ENCODE measurements around the gene SLC47A1. TPM values are rescaled to one million over a fixed set of nuclear protein-coding genes. Genes with fewer than 3 reads are reported as not detected.
A peak's percentile ranks its signal among the peaks of the same experiment; 100 is the strongest.

The SLC47A1 gene
- total and polyA plus RNA-seq, 2 of the 13 experiments (the other 11 are each of a cell fraction or from before 2014, with no cell fraction given) = 42.1 to 67.5 TPM

- no peak for TF ChIP-seq ZNF496 (CRISPR knock-in tag; IDR thresholded peaks at IDR 0.05; ENCODE audit: insufficient replicate concordance)
- TF ChIP-seq ZNF703 (CRISPR knock-in tag; IDR thresholded peaks at IDR 0.05; ENCODE audit: borderline replicate concordance) = no peak; the same call in 1 of the 2 replicates
- peak; percentile 41; the same call in 1 of the 2 replicates for TF ChIP-seq KDM5B (CRISPR knock-in tag; IDR thresholded peaks at IDR 0.05; ENCODE audit: borderline replicate concordance)
- no peak for TF ChIP-seq ZNF143 (CRISPR knock-in tag; IDR thresholded peaks at IDR 0.05)
- no peak for TF ChIP-seq FOXM1 (CRISPR knock-in tag; IDR thresholded peaks at IDR 0.05)
- TF ChIP-seq RFXANK (CRISPR knock-in tag; IDR thresholded peaks at IDR 0.05) = no peak
- peak; percentile 89 for TF ChIP-seq ZSCAN9 (CRISPR knock-in tag; IDR thresholded peaks at IDR 0.05; ENCODE audit: borderline replicate concordance)
- TF ChIP-seq HOXD1 (CRISPR knock-in tag; IDR thresholded peaks at IDR 0.05) = 0 out of 2 replicates have a peak, but pooled peaks have one; percentile 24
- TF ChIP-seq SETDB1 (CRISPR knock-in tag; IDR thresholded peaks at IDR 0.05; ENCODE audit: borderline replicate concordance) = no peak
- TF ChIP-seq ATF1 (CRISPR knock-in tag; IDR thresholded peaks at IDR 0.05) = peak; percentile 32; the same call in 1 of the 2 replicates
- no peak for TF ChIP-seq SUZ12 (IDR thresholded peaks at IDR 0.05; ENCODE audit: low read depth, low read length)
- no peak for TF ChIP-seq ATM (IDR thresholded peaks at IDR 0.05; ENCODE audit: borderline replicate concordance)
- TF ChIP-seq NFYB (CRISPR knock-in tag; IDR thresholded peaks at IDR 0.05) = no peak
- peak; percentile 94 for TF ChIP-seq ZNF543 (CRISPR knock-in tag; IDR thresholded peaks at IDR 0.05)
- peak; percentile 96 for TF ChIP-seq RARA (CRISPR knock-in tag; IDR thresholded peaks at IDR 0.05)
- TF ChIP-seq ATRX (CRISPR knock-in tag; IDR thresholded peaks at IDR 0.05; ENCODE audit: borderline replicate concordance) = no peak
- peak; percentile 85 for TF ChIP-seq ZMYM4 (CRISPR knock-in tag; IDR thresholded peaks at IDR 0.05)
- TF ChIP-seq, protein P1, sequence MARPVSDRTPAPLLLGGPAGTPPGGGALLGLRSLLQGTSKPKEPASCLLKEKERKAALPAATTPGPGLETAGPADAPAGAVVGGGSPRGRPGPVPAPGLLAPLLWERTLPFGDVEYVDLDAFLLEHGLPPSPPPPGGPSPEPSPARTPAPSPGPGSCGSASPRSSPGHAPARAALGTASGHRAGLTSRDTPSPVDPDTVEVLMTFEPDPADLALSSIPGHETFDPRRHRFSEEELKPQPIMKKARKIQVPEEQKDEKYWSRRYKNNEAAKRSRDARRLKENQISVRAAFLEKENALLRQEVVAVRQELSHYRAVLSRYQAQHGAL (CRISPR knock-in tag; IDR thresholded peaks at IDR 0.05; ENCODE audit: not compliant biosample characterization) = no peak
- 0 out of 2 replicates have a peak, but pooled peaks have one; percentile 70 for TF ChIP-seq ZBTB42 (CRISPR knock-in tag; IDR thresholded peaks at IDR 0.05)
- TF ChIP-seq ZNF558 (CRISPR knock-in tag; IDR thresholded peaks at IDR 0.05; ENCODE audit: borderline replicate concordance) = no peak
- TF ChIP-seq ZBTB33 (CRISPR knock-in tag; IDR thresholded peaks at IDR 0.05) = peak; percentile 68
- TF ChIP-seq ELF1 (CRISPR knock-in tag; IDR thresholded peaks at IDR 0.05) = peak; percentile 56
- no peak for TF ChIP-seq AGO2 (optimal IDR thresholded peaks at IDR 0.05; ENCODE audit: low read depth, low read length)
- peak; percentile 40; the same call in 1 of the 2 replicates for TF ChIP-seq ZNF460 (CRISPR knock-in tag; IDR thresholded peaks at IDR 0.05; ENCODE audit: borderline replicate concordance)
- no peak for TF ChIP-seq RFX5 (IDR thresholded peaks at IDR 0.05; ENCODE audit: low read depth, low read length)
- TF ChIP-seq IRX3 (CRISPR knock-in tag; IDR thresholded peaks at IDR 0.05; ENCODE audit: borderline replicate concordance, low read depth) = no peak
- peak; percentile 89 for TF ChIP-seq ZSCAN22 (CRISPR knock-in tag; IDR thresholded peaks at IDR 0.05)
- TF ChIP-seq ZNF572 (CRISPR knock-in tag; IDR thresholded peaks at IDR 0.05) = no peak
- TF ChIP-seq ZNF180 (CRISPR knock-in tag; IDR thresholded peaks at IDR 0.05; ENCODE audit: borderline replicate concordance, low read depth) = no peak
- TF ChIP-seq ZNF737 (CRISPR knock-in tag; IDR thresholded peaks at IDR 0.05; ENCODE audit: borderline replicate concordance) = peak; percentile 32; the same call in 1 of the 2 replicates
Observed at GRCh38 chr17:19538095-19539039, 4.7 kb downstream of the SLC47A1 start (continued).
